ENCODE data around the gene SIGLEC1. TPM values are rescaled to one million over a fixed set of nuclear protein-coding genes. Genes with fewer than 3 reads are reported as not detected.

The SIGLEC1 gene
- total and polyA plus RNA-seq, 10 of the 15 experiments (the other 5 are each of a cell fraction or from before 2014, with no cell fraction given) = 0.05 TPM; not detected in 9

GRCh38 chr20:3678198-3678597 is 34.2 kb downstream of the SIGLEC1 start:
- intact Hi-C loops (cut with micrococcal nuclease; ENCODE audit: unreplicated experiment) (loop anchor here (5.0 kb wide), 1 partner anchor 89 kb away; the partner anchor contains the start of gene ADISSP), in situ Hi-C loops (cut with MboI) (no loop called here)
- H3K27me3 ChIP-seq (replicated peaks in 1 of 2; ENCODE audit: control insufficient read depth in 2 of 2, insufficient read depth in 2 of 2, low read length in 1 of 2) = peaks cover 3% of the 10 kb centered on the region in 2 experiments; a peak in 2 of 4 replicates
- 0% methylated on average over 2 of the region's 2 CpGs for WGBS (ENCODE audit: insufficient coverage, insufficient replicate concordance, low lambda C conversion rate, missing lambda C conversion rate)
- no peaks in the 10 kb centered on the region; the same call in 1 of the 2 replicates for H3K4me1 ChIP-seq (ENCODE audit: control insufficient read depth, insufficient read depth, low read length)
- no TSS peak for BruUV-seq (replicated peaks)
- SMC1A ChIA-PET (ENCODE audit: uncharacterized antibody, unreplicated experiment) = interaction anchor here (0.5 to 1.8 kb wide), 3 partner anchors 33 to 176 kb away, joined by 3 to 8 read pairs (median 4); no protein-coding TSS in a partner anchor
- H4K20me1 ChIP-seq (ENCODE audit: control insufficient read depth, insufficient read depth) = no peaks in the 10 kb centered on the region; the same call in 1 of the 2 replicates
- no peak overlapping the region for H3K4me3 ChIP-seq
- no peak overlapping the region for H2AFZ ChIP-seq (ENCODE audit: control insufficient read depth, low read depth, low read length)
- ATAC-seq (no peak), DNase-seq (ENCODE audit: low read depth, low spot score) (no peak), FAIRE-seq (no peak)
- CTCF ChIA-PET = interaction anchor here (0.7 to 3.1 kb wide), 6 partner anchors 10 to 90 kb away, joined by 3 to 51 read pairs (median 12); partner anchors contain the start of genes ADISSP and SIGLEC1
- RAD21 ChIA-PET (ENCODE audit: unreplicated experiment) = interaction anchor here (0.6 kb wide), 1 partner anchor 393 kb away, joined by 3 read pairs; no protein-coding TSS in a partner anchor
- no peaks in the 10 kb centered on the region for H3K9me3 ChIP-seq (replicated peaks; ENCODE audit: control insufficient read depth, insufficient read depth, low read length)
- POLR2A ChIA-PET = interaction anchor here (0.8 kb wide), 1 partner anchor 29 kb away, joined by 3 read pairs; no protein-coding TSS in a partner anchor
- H3K27ac ChIP-seq (ENCODE audit: control insufficient read depth, insufficient read depth) = no peak overlapping the region
- no peaks in the 10 kb centered on the region for H3K79me2 ChIP-seq (ENCODE audit: control insufficient read depth, insufficient read depth, low read length)
- no peak overlapping the region for H3K4me2 ChIP-seq (ENCODE audit: control insufficient read depth, insufficient read depth)
- H3K9ac ChIP-seq (ENCODE audit: control insufficient read depth, insufficient read depth, low read length) = no peak overlapping the region
- H3K36me3 ChIP-seq (ENCODE audit: control insufficient read depth in 2 of 2, insufficient read depth in 2 of 2, low read length in 1 of 2) = no peaks in the 10 kb centered on the region
- TF ChIP-seq RB1 (IDR thresholded peaks at IDR 0.05; ENCODE audit: borderline replicate concordance) = no peak
- no peak for TF ChIP-seq SP1 (IDR thresholded peaks at IDR 0.05; ENCODE audit: low read depth, low read length)
- no peak for TF ChIP-seq MEF2B (IDR thresholded peaks at IDR 0.05; ENCODE audit: partially characterized antibody, poor library complexity, severe bottlenecking)
- TF ChIP-seq REST (IDR thresholded peaks at IDR 0.05; ENCODE audit: low read depth, low read length) = no peak
- TF ChIP-seq SMARCA5 (IDR thresholded peaks at IDR 0.05) = no peak
- no peak for TF ChIP-seq TCF7 (IDR thresholded peaks at IDR 0.05; ENCODE audit: borderline replicate concordance)
- no peak for TF ChIP-seq IRF3 (IDR thresholded peaks at IDR 0.05)
- no peak for TF ChIP-seq CREB1 (IDR thresholded peaks at IDR 0.05; ENCODE audit: low read depth)
- no peak for TF ChIP-seq RFX5 (IDR thresholded peaks at IDR 0.05; ENCODE audit: low read depth, low read length)
- TF ChIP-seq PKNOX1 (IDR thresholded peaks at IDR 0.05) = no peak
- TF ChIP-seq SUPT20H (IDR thresholded peaks at IDR 0.05; ENCODE audit: borderline replicate concordance, control insufficient read depth, low read depth, low read length) = no peak
- TF ChIP-seq MTA2 (IDR thresholded peaks at IDR 0.05; ENCODE audit: low read depth) = no peak
- no peak for TF ChIP-seq SMAD1 (IDR thresholded peaks at IDR 0.05; ENCODE audit: low read depth, partially characterized antibody)
- TF ChIP-seq JUNB (IDR thresholded peaks at IDR 0.05) = no peak
- no peak for TF ChIP-seq RELB (IDR thresholded peaks at IDR 0.05; ENCODE audit: low read depth)
- no peak for TF ChIP-seq SIX5 (IDR thresholded peaks at IDR 0.05; ENCODE audit: low read depth, low read length, severe bottlenecking)
- no peak for TF ChIP-seq BHLHE40 (IDR thresholded peaks at IDR 0.05; ENCODE audit: borderline replicate concordance in 1 of 2, low read depth in 2 of 2, low read length in 1 of 2)
- no peak for TF ChIP-seq NRF1 (conservative IDR thresholded peaks at IDR 0.05; ENCODE audit: low read depth, low read length)
